Fibroblast of skin of right biceps (primary cell): ENCODE data around the gene COL4A1.

Experiments used
- DNase-seq: peaks from one replicate; pipeline ENCODE4 v3.0.0-alpha.2; 2013

COL4A1 gene

DNA sequence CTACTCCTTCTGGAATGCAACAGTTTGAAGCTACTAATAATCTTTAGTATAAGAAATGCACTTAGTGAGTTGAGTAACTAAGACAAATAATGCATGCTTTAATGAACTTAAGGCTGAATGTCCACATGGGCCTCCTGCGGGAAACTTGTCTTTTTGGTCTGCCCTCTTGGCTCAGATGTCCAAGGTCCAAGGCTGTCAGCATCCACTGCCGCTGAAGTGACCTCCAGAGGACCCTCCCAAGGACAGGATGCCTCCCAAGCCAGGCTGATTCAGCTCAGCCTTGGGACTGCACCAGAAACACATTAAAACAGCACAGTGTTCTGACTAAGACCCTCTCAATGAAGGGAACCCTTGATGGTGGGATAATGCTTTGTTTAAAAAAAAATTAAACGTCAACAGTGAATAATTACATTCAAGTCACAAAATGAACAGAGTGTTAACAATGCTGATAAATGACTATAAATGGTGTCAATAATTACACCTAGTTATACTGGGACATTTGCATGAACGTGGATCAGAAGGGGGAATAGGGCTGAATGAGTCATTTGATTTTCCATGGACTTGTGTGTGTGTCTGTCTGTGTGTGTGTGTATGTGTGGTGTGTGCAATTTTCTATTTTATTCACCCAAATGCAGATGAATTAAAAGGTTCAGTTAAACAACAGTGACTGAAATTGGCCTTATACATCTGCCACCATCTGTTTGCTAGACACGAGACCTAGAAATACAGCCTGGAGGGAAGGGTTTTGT lies 150.5 kb downstream of the COL4A1 start:
- peak; percentile 30 for DNase-seq

DNA sequence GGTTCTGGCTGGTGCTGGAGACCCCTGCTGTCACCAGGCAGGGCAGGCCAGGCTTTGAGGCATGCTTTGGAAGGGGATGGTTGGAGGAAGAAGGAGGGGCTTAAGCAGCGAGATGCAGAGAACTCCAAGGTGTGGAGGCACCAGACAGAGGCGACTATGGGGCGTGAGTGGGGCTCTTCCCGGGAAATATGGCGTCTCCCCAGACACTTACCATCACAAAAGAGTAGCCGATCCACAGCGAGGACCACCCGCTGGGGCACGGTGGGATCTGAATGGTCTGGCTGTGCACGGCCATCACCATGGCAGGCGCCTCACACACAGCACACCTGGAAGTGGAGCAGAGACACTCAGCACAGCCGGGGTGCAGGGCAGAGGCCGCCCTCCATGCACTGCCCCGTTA lies 151.9 kb downstream of the COL4A1 start:
- no peak for DNase-seq

DNA sequence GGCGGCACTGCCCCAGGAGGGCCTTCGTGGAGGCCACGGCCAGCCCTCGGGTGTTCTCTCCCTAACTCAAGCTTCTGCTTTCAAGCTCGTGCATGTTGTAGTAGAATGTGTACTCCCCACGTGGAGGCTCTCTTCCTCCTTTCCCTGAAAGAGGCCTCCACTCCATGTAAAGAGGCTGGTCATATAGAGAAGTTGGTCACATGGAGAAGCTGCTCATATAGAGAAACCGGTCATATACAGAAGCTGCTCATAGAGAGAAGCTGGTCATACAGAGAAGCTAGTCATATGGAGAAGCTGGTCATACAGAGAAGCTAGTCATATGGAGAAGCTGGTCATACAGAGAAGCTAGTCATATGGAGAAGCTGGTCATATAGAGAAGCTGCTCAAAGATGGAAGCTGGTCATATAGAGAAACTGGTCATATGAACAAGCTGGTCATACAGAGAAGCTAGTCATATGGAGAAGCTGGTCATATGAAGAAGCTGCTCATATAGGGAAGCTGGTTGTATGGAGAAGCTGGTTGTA lies 152.5 kb downstream of the COL4A1 start:
- DNase-seq: no peak

DNA sequence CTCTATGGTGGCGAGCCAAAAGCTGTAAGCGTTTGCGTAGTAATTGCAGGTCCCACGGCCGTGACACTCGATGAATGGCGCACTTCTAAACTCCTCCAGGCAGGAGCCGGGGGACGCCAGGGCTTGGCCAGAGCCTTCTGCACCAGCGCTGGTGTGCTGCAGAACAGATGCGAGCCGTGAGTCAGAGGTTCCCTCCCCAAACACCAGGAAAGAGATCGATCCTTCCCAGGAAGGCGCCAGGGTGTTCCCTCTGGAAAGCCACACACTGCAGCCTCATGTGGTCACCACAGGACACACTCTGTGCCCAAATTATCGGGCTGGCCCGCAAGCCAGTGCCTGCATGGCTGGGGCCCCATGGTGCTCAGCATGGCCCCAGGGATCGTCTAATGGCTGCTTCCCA lies 154.6 kb downstream of the COL4A1 start:
- DNase-seq: no peak

DNA sequence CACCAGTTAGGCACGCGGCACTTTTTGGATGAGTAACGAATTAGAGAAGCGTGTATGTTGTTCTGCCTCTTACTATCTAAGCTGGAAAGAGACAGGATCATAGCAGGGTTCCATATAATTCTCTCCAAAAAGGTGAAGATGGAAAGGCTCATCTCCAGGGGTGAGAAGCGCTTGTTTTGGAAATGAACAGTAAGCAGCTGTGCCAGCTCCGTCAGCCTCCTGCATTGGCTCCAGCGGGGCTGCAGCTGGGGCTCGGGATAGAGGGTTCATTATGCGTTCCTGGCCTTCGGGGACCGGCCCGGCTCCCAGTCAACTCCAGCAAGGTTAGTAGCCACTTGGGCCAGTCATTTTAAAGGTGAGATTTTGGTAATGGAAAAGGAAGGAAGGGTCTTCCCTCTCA lies 155.5 kb downstream of the COL4A1 start:
- DNase-seq: no peak

DNA sequence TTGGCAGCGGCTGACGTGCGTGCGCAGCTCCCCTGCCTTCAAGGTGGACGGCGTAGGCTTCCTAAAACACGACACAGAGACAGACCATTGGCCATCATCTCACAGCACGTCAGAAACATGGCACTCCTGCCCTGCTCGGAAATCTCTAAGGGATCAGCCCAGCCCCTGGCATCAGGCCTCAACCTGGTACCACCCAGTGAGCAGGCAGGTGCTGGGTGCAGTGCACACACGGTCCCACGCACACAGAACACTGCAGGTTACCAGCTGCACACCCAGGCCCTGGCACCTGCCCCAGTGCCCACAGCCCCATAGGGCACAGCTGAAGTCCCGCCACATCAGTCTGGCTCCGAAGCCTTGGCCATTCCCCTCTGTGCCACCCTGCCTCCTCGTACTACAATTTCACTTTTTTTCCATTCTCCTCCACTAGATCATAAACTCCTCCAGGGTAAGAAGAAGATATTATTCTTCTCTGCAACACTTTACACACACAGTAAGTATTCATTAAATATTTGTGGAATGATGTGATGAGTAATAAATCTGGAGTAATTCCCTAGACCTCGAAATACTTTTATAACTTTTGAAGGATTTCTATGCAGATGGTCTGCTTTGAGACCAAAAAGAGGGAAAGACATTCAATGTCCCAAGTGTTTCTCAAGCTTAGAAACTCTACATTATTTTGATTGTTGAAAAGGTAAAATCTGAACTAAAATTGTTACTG lies 156.4 kb downstream of the COL4A1 start:
- peak; percentile 60 for DNase-seq

DNA sequence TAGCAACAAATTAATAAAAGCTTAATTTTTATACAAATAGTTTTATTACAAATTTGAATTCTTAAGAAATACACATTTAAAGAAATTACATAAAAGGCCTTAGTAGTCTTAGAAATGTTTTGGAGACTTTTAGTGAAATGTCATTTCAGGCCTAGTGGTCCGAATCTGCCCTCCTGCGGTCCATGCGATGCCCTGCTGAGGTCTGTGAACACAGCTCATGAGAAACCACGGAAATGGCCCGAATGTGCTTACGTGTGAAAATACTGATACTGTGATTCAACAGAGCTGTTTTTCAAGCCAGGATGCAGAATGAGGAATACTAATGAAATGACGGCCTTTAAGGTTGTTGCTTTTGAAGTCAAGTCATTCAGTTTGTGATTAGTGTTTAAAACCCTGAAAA lies 157.9 kb downstream of the COL4A1 start:
- DNase-seq: no peak

DNA sequence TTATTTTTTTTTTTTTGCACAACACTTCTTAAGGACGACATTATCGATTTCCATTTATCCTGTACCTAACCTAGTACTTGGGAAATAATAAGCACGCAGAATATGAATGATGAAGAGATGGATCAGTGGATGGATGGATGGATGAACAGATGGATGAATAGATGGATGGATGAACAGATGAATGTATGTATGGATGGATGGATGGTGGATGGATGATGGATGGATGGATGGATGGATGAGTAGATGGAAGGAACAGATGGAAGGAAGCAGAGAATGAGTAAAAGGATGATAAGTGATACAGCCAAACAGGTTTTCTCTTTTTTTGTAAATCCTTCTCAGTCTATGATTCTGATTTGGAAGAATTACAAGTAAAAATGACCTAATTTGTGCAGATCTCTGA lies 166.9 kb downstream of the COL4A1 start:
- no peak for DNase-seq

DNA sequence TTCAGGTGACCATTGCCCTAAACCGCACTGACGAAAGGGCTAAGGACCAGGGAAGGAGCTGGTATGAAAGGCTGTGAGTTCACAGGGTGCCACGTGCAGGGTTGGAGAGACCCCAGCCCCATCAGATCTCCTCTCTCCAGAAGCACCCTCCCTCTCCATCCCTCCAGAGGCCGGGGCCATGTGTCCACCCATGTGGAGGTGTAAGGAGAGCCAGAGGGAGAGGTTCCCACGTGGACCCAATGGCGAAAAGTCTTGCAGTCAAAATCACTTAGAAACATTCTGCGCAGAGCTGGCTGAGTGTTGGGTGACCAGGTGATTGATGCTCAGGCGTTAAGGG lies 168.3 kb downstream of the COL4A1 start:
- DNase-seq: no peak

DNA sequence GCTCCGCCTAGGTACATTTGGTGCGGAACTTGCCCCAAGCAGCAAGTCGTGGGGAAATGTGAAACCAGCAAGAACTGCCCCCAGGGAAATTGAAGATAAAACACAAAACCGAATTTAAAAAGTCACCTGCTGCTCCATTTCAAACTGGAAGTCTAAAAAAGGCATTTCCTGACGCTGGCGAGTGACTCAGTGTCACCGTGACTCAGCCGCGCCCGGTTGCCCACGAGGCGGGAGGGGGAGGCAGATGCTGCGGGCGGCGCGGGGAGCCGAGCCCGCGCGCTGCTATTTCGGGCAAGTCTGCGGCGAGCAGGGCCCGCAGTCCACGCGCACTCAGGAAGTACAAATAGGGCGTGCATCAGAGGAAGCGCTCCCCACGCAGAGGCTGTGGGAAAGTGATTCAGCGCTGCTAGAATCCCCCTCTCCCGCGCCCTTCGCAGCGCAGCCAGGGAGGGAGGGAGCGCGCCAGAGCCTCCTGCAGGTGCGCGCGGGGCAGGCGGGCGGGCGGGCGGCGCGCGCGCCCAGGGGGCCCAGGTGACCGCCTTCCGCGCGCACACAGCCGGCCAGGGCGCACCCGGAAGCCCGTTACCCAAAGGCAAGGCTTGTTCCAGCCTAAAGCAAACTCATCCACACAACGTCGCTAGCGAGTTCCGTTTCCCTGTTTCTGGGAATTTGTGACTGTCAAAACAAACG lies 168.8 kb downstream of the COL4A1 start:
- peak; percentile 74 for DNase-seq

DNA sequence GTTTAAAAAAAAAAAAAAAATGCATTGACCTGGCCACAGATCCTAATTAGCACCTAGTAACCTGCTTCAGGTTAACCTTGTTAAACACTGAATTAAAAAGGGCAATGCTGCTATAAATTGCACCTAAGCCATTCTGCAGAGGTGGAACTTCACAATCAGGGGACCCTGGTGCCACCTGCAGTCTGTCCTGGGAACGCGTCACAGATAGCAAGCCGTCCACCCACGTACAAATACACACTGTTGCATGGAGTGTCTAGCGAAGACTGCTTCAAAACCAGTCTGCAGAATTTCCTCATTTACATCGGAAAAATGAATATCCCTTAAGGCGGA lies 169.3 kb downstream of the COL4A1 start:
- DNase-seq: no peak

DNA sequence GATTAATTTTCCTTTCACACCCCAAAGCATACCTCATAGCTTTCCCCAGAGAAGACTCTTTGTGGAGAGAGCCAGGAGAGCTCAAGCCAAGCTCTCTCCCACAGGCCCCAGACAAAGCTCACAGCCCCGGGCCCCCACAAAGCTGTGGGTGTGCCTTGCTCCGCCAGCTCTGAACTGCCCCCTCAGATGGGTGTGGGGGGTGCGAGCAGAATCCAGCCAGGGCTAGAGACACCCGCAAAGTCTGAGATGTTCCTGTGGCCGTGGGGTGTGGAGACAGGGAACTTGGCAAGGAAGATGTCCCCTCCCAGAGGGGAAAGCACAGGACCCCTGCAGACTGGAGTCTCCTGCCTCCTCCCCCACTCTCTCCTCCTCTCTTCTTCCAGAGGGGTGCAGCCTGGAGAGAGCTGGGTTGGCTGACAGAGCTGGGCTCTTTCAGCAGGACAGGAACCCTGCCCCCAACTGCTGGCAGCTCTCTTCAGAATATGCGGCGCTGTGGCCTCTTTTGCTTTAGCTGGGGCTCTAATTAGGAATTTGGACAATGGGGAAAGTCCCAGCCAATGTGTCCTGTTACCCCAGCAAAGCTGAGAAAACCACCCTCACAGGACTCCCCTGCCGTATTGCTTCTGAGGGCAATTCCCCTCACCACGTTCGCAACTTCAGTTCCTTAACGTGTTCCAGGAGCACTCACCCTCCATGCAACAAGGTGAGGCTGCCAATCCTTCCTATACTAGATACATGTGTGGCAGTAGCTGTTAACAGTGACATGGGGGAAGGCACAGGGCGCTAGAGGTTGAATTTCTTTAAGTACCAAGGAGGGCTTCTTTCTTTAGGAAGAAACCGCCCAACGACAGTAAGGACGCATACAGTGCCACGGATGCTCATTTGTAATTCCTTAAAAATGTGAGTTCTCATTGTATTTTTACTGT lies 170.0 kb downstream of the COL4A1 start:
- DNase-seq: no peak

DNA sequence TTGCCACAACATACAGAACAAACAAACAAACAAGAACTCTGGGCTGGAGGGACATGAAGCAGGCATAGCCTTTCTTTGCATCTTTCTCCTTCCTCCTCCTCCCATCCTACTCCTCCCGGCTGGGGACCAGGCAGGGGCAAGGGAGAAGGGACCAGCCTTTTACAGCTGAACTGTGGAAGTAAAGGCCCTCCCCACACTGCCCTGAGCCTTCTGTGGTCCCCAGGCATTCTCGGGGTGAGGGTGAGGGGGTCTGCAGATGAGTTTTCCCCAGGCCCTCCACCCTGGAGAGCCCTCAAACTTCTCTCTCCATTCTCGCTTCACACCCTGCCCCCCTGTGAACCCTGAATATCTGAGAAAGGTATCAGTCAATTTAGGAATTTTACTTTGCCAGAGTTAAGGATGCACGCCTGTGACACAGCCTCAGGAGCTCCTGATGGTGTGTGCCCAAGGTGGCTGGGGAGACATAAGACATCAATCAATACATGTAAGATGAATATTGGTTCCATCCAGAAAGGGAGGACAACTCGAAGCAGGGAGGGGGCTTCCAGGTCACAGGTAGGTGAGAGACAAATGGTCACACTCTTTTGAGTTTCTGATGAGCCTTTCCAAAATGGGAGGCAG lies 170.9 kb downstream of the COL4A1 start:
- no peak for DNase-seq

DNA sequence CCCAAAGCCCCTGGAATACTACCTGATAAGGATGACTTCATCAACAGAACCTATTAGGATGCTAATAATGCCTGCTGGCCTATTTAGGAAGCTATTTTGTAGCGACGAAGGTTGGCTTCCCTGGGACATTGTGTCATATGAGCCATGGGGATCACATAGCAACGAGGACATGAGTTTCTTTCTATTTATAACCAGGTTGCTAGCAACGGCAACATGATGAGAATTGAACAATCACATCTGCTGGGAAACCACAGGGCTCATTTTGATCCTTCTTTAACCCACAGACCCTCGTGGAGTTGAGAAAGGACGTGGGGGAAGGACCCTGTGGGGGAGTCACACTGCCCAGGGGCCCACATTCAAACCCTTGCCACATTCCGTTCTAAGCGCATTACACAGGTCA lies 172.2 kb downstream of the COL4A1 start:
- DNase-seq: no peak

DNA sequence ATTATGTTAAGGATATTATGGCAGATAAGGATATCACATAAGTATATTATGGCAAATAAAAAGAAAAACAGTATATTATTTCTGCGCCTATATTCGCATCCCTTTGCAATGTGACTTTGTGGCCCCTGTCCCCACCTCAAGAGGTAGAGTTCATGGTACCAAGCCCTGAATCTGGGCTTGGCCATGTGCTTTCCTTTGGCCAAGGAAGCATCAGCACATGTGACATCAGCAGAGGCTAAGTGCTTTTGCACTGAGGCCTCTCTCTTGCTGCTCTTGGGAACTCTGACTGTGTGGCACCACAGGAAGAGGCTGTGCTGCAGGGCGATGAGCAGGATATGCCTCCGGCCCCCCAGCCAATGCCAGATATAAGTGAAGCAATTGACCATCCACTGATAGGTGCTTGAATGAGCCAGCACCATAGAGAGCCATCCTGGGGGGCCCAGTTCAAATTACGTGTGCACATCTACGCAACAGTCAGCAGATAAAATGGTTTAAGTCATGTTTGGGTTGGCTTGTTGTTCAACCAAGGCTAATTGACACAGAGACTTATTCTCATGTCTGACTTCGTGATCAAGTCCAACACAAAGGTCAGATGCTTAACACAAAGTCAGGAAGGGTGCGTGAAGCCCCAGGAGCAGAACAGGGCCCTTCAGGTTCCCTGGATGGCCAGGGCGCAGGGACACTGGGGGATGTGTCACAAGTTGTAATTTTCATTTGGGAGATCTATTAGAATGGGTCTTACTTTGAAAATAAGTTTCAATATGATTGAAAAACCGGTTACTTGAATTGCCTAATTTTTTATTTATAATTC lies 173.3 kb downstream of the COL4A1 start:
- no peak for DNase-seq

DNA sequence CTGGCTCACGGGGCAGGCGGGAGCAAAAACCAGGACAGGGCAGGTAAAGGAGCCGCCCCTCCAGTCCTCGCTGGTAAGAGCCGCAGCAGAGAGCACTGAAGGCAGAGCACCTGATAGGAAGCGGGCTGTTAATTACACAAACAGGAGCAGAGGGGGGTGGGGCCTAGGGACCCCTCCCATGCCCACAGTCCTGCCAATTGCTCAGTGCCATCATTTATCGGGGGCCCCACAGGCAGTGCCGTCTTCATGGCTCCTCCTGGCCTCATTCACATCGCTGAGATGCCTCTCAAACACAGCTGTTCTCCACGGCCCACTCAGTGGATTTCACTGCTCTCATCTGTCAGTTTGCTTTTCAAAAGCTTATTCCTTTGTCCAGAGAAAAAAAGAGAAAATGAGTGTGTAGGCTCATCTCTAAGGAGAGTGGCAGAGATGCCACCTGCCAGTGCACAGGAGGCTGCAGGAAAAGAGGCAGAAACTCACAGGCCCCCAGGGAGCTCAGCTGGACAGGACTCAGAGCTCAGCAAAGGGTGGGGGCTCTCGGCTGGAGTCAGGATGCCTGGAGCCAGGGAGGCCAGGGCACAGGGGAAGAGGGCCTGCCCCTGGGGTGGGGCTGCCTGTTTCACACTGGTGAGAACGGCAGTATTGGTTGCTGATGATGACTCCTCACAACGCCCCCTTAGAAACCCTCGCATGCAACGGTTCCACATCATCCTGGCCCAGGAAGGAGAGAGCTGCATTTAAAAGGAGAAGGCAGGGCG lies 174.6 kb downstream of the COL4A1 start:
- DNase-seq: no peak

DNA sequence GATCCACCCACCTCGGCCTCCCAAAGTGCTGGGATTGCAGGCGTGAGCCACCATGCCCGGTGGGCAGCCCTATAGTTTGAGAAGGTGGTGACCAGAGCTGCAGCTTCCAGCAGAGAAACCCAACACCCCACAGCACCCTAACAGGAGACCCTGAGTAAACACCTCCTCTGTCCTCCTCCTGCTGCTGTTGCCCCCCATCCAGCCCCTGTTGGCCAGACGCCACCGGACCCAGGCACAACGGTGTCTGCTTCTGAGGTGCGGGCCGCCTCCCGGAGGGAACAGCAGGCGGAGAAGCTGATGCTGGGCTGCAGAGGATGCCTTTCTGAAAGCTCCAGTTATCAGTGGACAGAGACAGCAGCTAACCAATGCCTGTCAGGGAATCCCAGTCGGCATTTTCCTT lies 175.5 kb downstream of the COL4A1 start:
- no peak for DNase-seq

DNA sequence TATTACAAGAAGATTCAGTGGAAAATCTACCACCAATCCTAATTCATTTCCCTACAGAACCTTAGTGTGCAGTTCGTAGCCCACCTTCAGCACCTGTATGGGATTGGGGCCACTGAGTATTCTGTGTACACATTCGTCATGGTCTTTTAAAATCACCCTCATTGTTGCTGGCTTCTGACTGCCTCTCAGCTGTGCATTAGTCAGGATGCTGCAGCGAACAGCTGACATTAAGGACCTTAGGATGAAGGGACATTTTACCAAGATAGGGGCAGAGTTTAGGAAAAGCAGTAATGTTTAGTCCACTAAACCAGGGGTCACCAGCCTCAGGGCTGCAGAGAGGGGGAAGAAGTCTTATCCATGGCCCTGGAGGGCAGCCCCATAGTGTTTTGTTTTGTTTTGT lies 176.5 kb downstream of the COL4A1 start:
- DNase-seq: no peak

DNA sequence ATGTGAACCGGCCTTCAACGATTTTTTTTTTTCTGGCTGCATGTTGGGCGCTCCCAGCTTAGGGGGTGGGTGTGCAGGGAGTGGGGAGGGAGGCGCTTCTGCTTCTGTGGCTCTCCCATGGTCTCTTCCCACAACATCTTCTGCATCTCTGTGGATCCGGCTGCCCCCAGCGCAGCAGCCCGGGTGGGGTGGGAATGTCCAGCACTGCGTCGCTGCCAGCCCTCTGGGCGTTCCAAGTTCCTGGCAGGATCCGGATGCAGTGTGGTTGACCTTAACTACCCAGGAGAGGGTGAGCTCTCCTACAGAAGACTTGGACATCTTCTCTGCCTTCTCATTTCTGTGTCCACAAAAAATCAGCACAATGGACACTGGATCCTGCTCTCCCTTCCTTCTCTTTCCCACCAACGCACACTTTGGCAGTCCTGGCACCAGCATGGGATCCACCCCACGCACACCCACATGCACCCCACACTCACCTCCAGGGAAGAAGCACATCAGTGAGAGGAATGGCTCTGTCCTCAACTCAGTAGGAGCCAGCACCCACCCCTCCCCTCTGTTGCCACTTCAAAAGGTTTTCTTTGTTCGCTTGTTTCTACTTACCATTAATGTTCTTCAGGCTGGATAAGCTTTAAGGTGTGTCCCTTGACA lies 177.3 kb downstream of the COL4A1 start:
- DNase-seq: no peak

DNA sequence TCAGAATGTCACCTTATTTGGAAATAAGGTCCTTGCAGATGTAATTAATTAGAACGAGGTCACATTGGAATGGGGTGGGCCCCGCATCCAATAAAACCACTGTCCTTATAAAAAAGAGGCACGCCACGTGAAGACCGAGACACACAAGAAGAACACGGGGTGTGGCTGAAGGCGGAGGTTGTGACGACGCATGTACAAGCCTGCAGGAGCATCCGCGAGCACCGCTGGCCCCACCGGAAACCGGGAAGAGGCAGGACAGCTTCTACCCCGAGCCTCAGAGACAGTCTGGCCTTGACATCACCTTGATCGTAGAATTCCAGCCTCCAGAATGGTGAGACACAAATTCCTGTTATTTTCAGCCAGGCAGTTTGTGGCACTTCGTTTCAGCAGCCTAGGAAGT lies 177.9 kb downstream of the COL4A1 start:
- DNase-seq: no peak
